Limb (tissue), 2 donors: ENCODE results near the gene IFT172.
"Not testable (repeated sequence)": the region's sequence is repeated elsewhere in the genome, so short reads cannot be mapped to it uniquely, and the experiment has no call there.

Experiments used
- DNase-seq, 2 donors: peaks; one replicate each; pipeline ENCODE4 v3.0.0-alpha.2; 2016; ENCODE audit errors: extremely low spot score in 2 of 2

The IFT172 gene

DNA sequence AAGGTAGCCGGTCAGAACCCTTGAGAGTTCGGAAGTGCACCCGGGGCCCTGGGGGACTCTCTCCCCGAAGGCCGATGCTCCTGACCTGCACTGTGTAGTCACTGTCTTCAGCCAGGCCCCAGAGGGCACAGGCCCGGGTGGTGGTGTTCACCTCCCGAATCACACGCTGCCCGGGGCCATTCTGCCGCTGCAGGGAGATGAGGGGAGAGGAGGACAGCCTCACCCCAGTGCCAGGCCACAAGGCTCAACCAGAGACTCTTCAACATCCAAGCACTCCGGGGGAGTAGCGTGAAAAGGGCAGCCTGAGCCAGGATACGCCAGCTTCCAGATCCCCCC is 4.4 kb upstream of the IFT172 start:
- no peak for DNase-seq

- no peak for DNase-seq
Observed at GRCh38 chr2:27492557-27492956, 3.0 kb upstream of the IFT172 start.

DNA sequence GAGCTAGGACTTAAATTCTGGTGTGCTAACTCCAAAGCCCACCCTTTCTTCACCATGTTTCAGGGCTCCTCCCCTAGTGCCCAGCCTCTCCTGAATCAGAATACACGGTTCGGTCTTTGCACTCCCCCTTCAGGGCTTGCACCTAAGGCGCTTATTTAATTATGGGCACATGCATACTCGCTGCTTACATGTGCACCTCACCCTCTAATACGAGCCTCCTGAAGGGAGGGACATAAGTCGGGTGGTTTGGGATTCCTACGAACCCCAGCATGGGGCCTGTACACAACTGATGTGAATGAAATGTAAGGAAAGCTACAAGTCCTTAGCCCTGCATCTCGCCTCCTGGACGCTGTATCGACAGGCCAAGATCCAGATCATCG is 435 bp downstream of the IFT172 start:
- DNase-seq = peak in 1 of 2 donors; percentile 33

DNA sequence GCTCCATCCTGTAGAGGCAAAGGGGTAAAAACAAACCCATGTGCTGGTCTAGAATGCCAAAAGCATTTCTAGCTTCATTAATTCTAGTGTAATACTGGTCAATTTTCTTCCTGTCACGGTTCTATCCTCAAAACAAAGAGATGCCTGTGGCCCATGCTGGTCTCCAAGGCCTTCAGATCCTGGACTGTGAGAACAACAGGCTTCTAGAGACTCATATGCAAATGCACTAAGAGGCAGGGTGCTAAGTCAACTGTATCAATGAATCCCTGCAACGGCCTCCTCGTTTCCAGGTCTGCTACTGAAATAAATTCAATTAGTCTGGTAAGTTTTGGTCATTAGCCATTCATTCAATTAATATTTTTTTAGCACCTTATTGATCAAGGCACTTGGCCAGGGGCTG is 4.0 kb downstream of the IFT172 start:
- DNase-seq = no peak

DNA sequence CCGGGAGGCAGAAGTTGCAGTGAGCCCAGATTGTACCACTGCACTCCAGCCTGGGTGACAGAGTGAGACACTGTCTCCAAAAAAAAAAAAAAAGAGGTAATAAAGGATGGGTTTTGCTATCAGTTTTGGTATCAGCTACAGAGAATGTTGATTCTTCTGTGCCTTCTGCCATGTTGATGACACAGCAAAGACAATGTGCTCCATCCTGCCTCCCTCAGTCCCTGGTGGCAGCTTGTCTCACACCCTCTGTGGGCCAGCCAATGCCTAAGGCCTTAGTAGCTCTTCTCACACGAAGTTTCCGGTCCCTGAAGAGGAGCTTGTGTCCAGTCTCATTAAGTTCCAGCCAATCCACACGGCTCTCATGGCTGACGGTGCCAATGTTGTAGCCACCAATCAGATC is 17.6 kb downstream of the IFT172 start:
- DNase-seq = no peak

DNA sequence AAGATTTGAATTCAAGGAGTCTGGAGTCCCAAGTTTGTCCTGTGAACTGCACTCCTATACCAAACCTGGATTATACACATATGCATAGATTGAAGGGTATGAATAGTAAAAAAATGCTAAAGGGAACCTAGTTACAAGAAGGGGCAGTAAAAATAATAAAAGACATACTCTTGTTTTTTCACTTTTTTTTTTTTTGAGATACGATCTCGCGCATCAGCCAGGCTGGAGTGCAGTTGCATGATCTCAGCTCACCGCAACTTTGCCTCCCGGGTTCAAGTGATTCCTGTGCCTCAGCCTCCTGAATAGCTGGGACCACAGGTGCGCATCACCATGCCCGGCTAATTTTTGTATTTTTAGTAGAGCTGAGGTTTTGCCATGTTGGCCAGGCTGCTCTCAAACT is 25.1 kb downstream of the IFT172 start:
- no peak for DNase-seq

DNA sequence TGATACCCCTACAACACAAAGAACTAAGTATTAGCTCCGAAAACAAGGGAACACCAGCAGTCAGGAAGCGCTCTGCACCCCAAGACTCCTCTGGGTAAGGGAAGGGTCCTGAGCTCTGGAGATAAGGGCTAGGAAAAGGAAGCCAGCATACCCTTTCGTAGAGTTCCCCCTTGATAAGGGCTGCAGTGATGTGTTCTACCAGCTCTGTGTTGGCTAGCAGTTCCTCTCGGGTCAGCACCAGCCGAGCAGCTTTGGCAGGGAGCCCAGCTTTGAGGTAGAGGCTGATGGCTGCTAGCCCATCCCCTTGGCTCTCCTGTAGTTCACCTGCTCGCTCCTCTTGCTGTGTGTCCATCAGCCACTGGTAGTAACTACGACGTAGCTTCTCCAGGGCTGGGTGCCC is 28.4 kb downstream of the IFT172 start:
- no peak for DNase-seq

- DNase-seq = no peak
Observed at GRCh38 chr2:27453968-27454367, 35.6 kb downstream of the IFT172 start.

- DNase-seq = no peak
Observed at GRCh38 chr2:27451095-27451494, 38.4 kb downstream of the IFT172 start.

DNA sequence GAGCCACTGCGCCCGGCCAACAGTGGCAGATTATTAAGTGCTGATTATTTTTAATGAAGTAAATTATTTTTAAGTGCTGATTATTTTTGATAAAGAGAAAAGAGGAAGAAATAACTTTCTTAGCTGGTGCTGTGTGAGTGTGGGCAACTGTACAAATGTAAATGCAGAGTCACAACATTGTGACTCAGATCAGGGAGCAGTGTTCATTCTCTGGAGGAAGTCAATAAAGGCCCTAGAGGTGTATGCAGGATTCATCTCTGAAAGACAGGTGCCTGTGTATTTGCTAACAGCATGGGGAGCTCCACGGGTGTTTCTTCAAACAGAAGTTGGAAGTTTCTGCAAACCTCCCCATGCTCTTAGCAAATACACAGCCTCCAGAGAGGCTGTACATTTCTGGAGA is 41.2 kb downstream of the IFT172 start:
- no peak for DNase-seq

GRCh38 chr2:27446057-27446456 is 43.5 kb downstream of the IFT172 start:
- no peak for DNase-seq

DNA sequence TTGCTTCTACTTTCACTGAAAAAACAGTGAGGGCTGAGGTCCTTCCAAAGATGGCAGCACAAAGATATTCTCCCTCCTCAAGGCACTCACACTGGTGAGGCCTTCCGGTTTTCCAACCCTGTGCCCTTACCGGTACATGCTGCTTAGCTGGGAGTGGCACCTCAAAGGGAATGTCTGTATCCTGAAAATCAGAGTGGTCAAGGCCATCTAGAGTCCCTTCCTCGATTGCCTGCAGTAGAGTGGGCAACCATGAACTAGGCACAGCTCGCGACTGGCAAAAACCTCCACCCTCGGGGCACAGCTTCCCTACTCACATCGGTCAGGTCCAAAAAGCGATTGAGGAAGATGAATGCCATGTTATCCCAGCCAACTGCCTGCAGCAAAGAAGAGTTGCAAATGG is 43.9 kb downstream of the IFT172 start:
- DNase-seq = no peak

DNA sequence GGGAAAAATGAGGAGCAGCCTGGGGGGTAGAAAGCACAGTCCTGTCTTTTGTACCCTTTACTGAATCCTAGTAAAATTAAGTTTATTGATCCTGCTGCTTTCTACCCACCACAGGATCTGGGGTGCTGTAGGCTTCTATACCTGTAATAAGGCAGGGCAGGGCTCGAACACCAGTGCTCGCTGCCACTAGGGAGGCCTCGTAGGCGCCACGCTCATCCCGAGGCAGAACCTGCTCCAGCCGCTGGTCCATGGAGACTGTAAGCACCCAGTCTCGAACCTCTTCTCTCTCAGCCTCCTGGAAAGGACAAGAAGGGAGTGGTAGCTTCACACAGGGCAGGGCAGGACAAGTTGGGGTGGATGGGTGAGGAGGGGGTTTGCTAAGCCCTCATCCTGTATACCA is 44.4 kb downstream of the IFT172 start:
- no peak for DNase-seq

DNA sequence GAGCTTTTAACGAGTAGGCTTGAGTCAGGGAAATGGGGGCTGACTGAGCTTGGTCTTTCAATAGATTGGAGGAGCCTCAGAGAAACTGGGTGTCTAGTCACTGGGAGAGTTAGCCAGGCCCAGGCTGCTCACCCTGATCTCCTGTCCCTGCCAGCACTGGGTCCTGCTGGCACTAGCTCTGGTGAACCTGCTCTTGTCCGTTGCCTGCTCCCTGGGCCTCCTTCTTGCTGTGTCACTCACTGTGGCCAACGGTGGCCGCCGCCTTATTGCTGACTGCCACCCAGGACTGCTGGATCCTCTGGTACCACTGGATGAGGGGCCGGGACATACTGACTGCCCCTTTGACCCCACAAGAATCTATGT is 46.6 kb downstream of the IFT172 start:
- no peak for DNase-seq

DNA sequence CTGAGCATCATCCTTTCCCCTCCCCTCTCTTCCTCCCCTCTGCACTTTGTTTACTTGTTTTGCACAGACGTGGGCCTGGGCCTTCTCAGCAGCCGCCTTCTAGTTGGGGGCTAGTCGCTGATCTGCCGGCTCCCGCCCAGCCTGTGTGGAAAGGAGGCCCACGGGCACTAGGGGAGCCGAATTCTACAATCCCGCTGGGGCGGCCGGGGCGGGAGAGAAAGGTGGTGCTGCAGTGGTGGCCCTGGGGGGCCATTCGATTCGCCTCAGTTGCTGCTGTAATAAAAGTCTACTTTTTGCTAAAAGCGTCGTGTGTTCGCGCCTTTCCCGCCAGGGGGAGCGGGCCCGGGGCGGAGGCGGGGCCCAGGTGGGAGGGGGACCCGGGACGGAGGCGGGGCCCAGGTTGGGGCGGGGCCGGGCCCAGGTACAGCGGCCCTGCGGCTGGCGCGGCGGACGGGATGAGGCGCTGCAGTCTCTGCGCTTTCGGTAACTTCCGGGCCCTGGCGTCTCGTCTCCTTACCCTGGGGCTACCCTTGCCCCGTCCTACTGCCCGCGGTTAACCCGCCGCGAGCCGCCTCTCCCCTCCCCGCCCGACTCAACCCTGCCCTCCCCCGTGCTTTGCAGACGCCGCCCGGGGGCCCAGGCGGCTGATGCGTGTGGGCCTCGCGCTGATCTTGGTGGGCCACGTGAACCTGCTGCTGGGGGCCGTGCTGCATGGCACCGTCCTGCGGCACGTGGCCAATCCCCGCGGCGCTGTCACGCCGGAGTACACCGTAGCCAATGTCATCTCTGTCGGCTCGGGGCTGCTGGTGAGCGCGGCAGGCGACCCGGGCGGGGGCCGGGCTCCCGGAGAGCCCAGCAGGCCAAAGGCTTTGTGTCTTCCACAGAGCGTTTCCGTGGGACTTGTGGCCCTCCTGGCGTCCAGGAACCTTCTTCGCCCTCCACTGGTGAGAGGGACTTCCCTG is 47.3 kb downstream of the IFT172 start, which contains the start of gene KRTCAP3:
Gene KRTCAP3, plus strand, starts transcription at position 424 of the 962 bp plus-strand sequence. Its CDS starts 32 bp downstream, at position 456.
- DNase-seq = peak; percentile 9 to 69

- no peak for DNase-seq
Observed at GRCh38 chr2:27441226-27441926, 48.2 kb downstream of the IFT172 start.

DNA sequence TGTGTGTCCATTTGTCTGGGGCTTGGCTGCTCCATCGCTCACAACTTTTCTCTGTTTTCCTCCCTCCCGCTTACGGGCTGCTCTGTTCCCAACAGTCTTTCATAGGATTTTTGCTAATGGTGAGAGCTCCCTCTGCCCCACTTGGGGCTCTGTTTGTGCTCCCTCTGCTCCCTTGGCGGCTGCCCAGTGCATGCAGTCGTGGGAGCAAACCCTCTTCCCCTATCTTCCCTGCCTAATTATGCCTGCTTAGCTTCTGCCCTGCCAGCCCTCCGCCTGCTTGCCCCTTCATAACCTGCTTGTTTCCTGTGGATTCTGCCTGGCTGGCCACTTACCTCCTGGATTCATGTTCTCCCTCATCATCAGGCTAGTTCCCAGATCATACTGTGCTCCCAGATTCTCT is 53.9 kb downstream of the IFT172 start:
- DNase-seq = no peak

DNA sequence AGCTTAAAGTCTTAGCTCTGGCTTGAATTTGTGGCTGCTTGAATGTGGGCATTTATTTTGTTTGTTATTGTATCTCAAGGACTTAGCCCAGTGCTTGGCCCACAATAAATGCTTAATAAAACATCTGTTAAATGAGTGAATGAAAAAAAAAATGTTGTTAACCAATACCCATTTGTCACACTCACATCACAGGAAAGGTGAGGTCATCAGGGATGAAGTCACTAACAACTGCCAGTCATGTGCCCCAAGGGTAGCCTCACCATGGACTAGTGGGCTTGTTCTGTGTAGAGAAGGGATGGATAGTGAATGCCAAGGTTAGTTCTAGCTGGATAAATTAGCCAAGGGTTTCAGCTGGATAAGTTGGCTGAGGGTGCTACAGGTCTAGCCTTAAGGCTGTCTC is 58.1 kb downstream of the IFT172 start:
- DNase-seq = no peak

DNA sequence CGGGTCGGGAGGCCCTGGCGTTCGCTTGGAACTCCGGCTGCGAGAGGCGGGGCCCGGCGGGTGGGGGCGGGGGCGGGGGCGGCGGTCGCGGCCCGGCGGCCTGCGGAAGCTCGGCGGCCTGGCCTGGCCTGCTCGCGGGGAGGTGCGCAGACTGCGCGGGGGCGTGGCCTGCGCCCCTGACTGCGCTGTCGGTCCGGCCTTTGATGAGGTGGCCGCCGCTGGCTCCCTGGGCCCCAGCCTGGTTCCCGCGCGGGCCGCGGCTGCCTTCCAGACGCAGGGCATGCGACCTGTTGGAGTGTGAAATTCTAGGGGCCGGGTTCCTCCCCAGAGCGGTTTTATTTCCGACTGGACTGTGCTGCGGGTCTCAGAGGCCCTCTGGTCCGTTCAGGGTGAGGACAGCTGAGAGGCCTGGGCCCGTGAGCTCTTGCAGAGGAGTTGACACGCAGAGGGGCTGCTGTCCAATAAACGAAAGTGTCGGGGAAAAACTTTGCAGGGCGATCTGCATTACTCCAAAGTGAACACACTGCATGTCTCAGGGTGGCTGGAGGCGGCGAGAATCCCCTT is 60.5 kb downstream of the IFT172 start:
- DNase-seq = peak; percentile 83 to 88

DNA sequence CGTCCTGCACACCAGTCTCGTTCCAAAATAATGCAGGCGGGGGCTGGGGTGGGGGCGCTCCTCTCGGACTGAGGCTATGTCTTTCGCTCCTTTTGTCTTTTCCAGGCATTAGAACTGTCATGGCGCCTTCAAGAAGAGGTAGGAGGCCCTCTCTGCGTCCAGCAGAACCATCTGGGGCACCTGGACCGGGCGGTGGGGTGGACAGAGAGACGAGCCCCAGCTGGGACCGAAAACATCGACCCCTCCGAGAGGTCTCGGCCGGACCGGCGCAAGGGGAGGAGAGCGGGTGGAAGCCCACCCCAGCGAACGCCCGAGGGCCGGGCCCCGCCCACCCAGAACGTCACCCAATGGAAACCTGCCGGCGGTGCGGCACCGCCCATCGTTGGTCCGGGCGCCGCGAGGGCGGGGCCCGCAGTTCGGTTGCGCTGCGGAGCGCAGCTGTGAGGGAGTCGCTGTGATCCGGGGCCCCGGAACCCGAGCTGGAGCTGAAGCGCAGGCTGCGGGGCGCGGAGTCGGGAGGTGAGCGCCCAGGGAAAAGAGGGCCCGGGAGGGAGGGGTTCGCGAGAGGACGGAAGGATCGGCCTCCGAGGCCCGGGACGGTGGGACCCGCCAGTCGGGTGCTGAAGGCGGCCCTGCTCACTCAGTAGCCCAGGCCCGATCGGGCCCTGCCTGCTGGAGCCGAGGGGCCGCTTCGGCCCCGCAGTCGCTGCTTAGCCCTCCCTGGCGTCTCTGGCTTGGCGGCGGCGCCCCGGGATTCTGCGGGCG is 61.1 kb downstream of the IFT172 start, which contains the start of gene NRBP1:
Gene NRBP1, plus strand, starts transcription at position 419 of the 765 bp plus-strand sequence. CDS start 4,643 bp downstream, outside the sequence.
- peak; percentile 92 to 96 for DNase-seq

- no peak for DNase-seq
Observed at GRCh38 chr2:27427863-27428212, 61.7 kb downstream of the IFT172 start.

GRCh38 chr2:27425039-27425438 is 64.5 kb downstream of the IFT172 start:
- DNase-seq = not testable (repeated sequence)
